DLD1 (cell line): ENCODE results near the gene BID.

Experiments
- in situ Hi-C: cut with HindIII; loops from 2 replicates; pipeline ENCODE4 v1.10.0; 2017; ENCODE audit warnings: low sequenced_read_pairs

Gene BID

DNA sequence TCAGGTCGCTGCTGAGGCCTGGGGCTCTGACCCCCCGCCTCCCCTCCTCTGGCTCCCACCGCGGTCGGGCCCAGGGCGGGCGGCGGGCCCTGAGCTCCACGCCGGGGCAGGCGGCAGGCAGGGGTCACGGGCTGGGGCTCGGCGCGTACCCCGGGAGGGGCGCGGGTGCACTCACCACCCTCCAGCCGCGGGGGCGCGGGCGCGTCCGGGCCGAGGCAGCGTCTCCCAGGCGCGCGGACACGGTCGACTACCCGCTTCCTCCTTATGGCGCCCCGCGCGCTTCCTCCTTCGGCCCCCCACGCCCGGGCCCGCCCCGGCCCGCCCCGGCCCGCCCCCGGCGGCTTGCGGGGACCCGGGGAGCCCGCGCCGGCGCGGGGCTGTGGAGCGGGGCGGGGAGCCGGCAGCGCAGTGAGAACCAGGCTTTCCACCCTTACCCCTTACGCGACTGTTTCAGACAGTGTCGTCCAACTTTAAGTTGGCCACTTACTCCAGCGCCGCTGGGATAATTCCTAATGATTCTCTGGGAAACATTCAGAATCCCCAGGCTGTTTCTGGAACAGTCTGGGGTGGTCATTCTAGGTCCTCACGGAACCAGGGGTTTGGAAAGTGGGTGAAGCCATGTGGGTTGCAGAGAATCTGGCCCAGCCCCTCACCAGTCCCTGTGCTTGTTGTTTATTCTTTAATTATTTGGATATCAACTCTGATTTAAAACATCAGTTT, at the start of gene BID:
TSS of gene BID (minus strand) at position 264 of the 720 bp plus-strand sequence. CDS start 24,353 bp downstream, outside the sequence.
- in situ Hi-C loops, result no loop called here

DNA sequence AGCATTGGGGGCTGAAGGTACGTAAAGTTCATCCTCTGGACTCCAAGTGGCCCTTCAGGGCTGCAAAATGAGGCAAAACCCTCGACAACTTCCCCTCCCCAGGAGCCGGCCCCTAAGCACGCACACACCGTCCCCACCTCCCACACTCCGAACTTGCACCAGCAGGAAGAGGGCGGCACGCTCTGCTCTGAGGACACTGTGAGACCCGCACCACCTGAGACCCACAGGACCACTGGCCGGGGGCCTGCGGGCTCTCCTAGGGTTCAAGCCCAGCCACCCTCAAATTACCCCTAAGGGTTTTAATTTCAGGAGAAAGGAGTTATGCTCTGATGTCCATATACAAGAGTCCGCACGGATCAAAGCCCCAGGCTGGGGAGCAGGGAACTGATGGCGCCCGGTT, 49.7 kb upstream of the BID start:
- in situ Hi-C loops, result no loop called here

- in situ Hi-C loops, result no loop called here
Measured at GRCh38 chr22:17823226-17823625, 49.0 kb upstream of the BID start.

GRCh38 chr22:17822087-17822486, 47.8 kb upstream of the BID start:
- in situ Hi-C loops, result no loop called here

DNA sequence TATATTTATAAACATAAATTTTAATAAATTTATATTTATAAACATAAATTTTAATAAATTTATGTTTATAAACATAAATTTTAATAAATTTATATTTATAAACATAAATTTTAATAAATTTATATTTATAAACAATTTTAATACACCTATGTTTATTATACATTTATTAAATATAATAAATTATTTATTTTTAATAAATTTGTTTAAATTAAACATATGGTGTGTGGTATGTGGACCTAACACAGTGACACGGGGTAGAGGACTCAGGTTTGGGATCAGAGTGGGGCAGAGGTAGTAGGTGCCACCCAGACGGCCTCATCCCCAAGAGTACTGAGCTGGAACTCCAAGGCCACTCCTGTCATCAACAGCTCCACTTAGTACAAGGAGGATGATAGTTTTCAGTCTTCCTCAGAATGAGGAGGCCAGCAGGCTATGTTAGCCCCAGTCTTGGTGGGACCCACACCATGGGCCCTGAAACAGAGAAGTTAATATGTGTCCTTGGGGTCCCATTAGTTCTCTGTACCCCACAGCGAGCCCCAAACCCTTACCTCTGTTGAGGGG, 46.7 kb upstream of the BID start:
- in situ Hi-C loops, result no loop called here

DNA sequence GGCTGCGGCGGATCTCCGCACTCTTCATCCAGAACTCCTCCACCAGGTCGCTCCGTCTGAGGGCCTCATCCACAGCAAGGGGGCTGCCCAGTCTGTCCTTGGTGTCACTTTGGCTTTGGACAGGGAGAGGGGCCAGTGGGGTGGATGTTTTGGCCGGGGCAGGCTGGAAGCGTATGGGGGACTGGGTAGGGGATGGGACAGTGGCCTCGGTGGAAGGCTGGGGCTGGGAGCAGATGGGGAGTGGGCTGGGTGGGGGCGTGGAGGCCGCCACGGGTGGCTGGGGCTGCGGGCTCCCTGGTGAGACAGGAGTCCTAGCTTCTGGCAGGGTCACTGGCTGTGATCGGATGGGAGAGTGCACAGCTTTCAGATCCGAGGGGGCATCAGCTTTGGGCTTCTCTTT, 44.4 kb upstream of the BID start:
- in situ Hi-C loops, result no loop called here

- in situ Hi-C loops, result no loop called here
Measured at GRCh38 chr22:17818180-17818579, 43.9 kb upstream of the BID start.

DNA sequence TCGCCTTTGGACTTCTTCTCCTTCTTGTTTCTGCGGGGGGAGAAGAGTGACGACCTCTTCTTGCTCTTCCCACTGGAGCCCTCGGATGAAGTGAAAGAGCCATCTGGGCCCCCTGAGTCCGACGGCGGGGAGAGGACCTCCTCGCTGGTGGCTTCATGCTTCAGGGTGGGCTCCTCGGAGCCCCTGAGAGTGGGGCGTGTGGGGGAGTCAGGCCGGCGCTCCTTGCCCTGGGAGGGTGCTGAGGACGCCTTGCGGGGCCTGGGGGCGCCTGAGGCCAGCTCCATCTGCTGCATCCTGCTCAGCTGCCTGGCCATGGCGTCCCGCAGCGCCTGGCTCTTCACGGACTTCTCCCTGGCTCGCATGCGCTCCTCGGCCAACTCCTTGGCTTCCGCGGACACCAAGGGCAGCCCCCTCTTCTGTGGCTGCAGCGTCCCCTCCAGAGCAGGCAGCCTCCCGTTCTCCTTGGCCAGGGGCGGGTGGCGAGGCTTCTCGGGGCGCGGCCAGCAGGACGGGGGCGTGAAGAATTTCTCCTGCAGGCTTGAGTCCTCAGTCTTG, 43.3 kb upstream of the BID start:
- in situ Hi-C loops, result no loop called here

DNA sequence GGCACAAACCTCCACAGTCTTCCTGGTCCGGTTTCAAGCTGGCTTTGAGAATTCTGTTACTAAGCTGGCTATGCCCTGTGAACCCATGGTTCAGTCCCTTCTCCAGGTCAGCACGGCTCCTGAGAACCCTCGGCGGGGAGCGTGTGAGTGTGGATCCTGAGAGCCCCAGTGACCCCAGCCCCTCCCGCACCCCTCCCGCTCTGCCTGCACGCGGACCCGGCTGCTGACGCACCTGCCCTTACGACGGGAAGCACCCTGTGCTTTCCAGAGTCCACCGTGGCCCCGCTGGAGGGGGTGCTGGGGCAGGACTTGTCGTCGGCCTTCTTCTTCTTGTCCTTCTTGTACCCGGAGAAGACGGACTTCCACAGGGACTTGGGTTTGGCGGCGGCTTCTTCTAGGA, 42.8 kb upstream of the BID start:
- in situ Hi-C loops, result no loop called here

- in situ Hi-C loops, result no loop called here
Measured at GRCh38 chr22:17816649-17817048, 42.4 kb upstream of the BID start.

DNA sequence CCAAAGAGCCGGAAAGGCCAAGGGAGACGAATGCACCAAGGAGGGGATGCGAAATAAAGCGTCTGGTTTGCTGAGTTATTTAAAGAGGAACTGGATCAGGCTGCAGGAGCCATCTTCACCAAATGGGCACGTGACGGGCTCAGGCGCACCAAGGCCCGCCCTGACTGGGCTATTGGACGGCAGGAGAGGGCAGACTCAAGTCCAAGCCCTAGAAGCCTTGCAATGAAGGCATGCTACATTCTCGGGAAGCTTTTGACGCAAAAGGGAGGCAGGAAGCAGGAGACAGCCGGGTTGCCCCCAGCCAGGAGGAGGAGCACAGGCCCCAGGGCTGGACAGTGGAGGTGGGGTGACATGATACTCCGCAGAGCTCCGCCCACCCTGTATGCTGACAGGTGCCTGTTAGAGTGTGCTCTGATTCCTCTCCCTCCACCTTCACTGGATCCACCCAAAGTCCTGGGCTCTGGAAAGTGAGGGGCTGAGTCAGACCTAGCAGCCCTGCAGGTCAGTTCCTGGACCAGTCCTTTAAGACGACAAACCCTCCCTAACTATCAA, 41.5 kb upstream of the BID start:
- in situ Hi-C loops, result no loop called here

- in situ Hi-C loops, result no loop called here
Measured at GRCh38 chr22:17814830-17815229, 40.6 kb upstream of the BID start.

- in situ Hi-C loops, result no loop called here
Measured at GRCh38 chr22:17814084-17814483, 39.8 kb upstream of the BID start.

- in situ Hi-C loops, result no loop called here
Measured at GRCh38 chr22:17811119-17811518, 36.9 kb upstream of the BID start.

- in situ Hi-C loops, result no loop called here
Measured at GRCh38 chr22:17810570-17811116, 36.4 kb upstream of the BID start.

- in situ Hi-C loops, result no loop called here
Measured at GRCh38 chr22:17808693-17809403, 34.6 kb upstream of the BID start.

- in situ Hi-C loops, result no loop called here
Measured at GRCh38 chr22:17807578-17808410, 33.5 kb upstream of the BID start.

DNA sequence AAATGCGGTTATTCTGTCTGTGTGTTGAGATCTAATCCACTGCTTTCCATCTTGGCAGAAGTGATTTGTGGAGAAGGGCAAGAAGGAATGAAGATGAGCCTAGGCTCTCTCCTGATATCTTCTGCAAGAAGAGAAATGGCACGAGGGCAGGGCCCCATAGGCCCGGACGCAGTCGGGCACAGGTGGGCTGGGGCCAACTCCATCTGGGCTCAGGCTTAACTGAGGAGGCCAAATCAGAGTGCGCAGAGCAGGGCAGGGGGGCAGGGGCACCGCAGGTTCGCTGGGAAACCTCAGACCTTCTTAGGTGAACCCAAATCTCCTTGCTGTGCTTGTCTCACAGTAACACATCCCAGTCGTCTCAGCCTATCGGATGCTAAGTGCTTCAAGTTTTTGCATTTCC, 32.8 kb upstream of the BID start:
- in situ Hi-C loops, result no loop called here

- in situ Hi-C loops, result no loop called here
Measured at GRCh38 chr22:17806437-17806836, 32.2 kb upstream of the BID start.

DNA sequence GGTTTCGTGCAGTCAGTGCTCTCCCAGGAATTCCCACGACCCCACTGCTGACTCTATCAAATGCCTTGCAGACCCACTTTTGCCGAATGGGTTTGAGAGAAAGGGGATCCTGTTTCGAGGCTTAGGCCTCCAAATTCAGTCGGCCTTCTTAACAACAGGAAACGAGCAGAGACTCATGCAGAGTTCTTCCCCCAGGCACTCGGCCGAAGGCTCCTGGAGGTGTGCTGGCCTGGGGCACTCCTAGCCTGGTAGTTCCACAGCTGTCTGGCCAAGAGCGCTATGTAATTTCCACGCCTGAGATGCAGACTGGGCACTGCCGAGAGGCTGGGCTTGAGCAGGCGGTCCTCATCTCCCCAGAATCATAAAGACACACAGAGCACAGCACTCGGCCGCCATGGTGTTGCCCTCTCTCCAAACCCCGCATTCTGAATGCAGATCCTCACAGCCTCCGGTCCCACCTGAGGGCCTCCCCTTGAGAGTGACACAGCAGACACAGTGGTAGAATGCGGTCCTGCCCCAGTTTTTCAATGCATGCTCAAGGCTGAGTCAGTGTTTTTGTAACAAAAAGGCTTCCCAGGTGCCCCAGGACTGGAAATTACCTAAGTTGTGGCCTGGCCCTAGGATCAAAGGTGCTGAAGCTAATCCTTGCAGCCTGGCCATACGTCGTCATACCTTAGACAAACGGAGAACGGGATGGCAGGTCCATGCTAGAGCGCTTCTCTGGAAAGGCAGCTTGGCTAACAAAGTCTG, 30.2 kb upstream of the BID start:
- in situ Hi-C loops, result no loop called here
